K562 (cell line): ENCODE data around the gene RABL3. TPM values are rescaled to one million over a fixed set of nuclear protein-coding genes. Genes with fewer than 3 reads are reported as not detected.

ENCODE experiments used
- AFF4 ChIP-seq: sonication (generic); formaldehyde crosslinking; IDR thresholded peaks from 2 replicates; pipeline ENCODE4 v1.8.0; 2023; ENCODE audit warnings: mild to moderate bottlenecking, missing genetic modification reagents
- BRF2 ChIP-seq: IDR thresholded peaks from 3 replicates; pipeline ENCODE4 v1.6.1; 2011; ENCODE audit warnings: borderline replicate concordance, mild to moderate bottlenecking; ENCODE audit not compliant: insufficient read length, insufficient read depth
- CREB3 ChIP-seq: fragments of 450-650 bp; conservative IDR thresholded peaks from 2 replicates; pipeline ENCODE4 v1.6.1; 2016; ENCODE audit warnings: missing genetic modification characterization, low read depth, mild to moderate bottlenecking, missing compliant biosample characterization, moderate library complexity
- CREB5 ChIP-seq: fragments of 250-450 bp; sonication (Bioruptor Pico); IDR thresholded peaks from 2 replicates; pipeline ENCODE4 v1.5.0; 2020; ENCODE audit warnings: mild to moderate bottlenecking
- EP300 ChIP-seq: IDR thresholded peaks from 2 replicates; pipeline ENCODE4 v1.6.1; 2012; ENCODE audit warnings: low read length, improper control_type of control experiment
- HOMEZ ChIP-seq: fragments of 250-450 bp; sonication (Bioruptor Pico); IDR thresholded peaks from 2 replicates; pipeline ENCODE4 v1.4.0; 2020; ENCODE audit warnings: mild to moderate bottlenecking, moderate library complexity
- RCOR1 ChIP-seq, 2 experiments: IDR thresholded peaks; 2 replicates each; pipeline ENCODE4 v1.6.1; 2012; ENCODE audit warnings: low read depth in 2 of 2, low read length in 2 of 2, borderline replicate concordance in 1 of 2, improper control_type of control experiment in 1 of 2
- STAT6 ChIP-seq: sonication (generic); formaldehyde crosslinking; IDR thresholded peaks from 2 replicates; pipeline ENCODE4 v1.8.1; 2023; ENCODE audit warnings: mild to moderate bottlenecking, missing genetic modification reagents
- TEAD4 ChIP-seq, 2 experiments: sonication (generic) in 1 of 2; formaldehyde crosslinking in 1 of 2; IDR thresholded peaks; 2 replicates each; pipeline versions ENCODE4 v1.6.1 to v1.8.0; 2012 to 2022; ENCODE audit warnings: borderline replicate concordance in 1 of 2, inconsistent platforms in 1 of 2, low read length in 1 of 2, mild to moderate bottlenecking in 1 of 2, missing genetic modification reagents in 1 of 2
- XRCC4 ChIP-seq: IDR thresholded peaks from one replicate; pipeline ENCODE4 v1.6.1; 2011; ENCODE audit not compliant: insufficient read depth, insufficient read length; ENCODE audit errors: extremely low read depth
- ZKSCAN8 ChIP-seq: fragments of 200-800 bp; sonication (Bioruptor generic); IDR thresholded peaks from 2 replicates; pipeline ENCODE4 v1.6.1; 2016; ENCODE audit warnings: missing genetic modification characterization, missing compliant biosample characterization
- ZNF140 ChIP-seq: fragments of 250-450 bp; sonication (Bioruptor Pico); IDR thresholded peaks from 2 replicates; pipeline ENCODE4 v1.8.0; 2021; ENCODE audit warnings: moderate library complexity, mild to moderate bottlenecking, inconsistent platforms
- ZNF778 ChIP-seq: fragments of 450-650 bp; formaldehyde crosslinking; IDR thresholded peaks from 2 replicates; pipeline ENCODE4 v1.4.0; 2020; ENCODE audit warnings: mild to moderate bottlenecking, moderate library complexity
- polyA plus RNA-seq, 8 experiments: library from polyadenylated mRNA; depleted of rRNA in 4 of 8; stranded (reverse) in 5 of 8; unstranded in 3 of 8; fragments of >200 nt; fragmentation: Nextera tagmentation in 2 of 8; fragmentation: Illumina TruSeq in 1 of 8; extraction: Ambion mirVana in 2 of 8; extraction: Trizol in 1 of 8; gene quantifications; 2 replicates each; pipeline versions ENCODE4 v1.2.1 to v1.2.3, GENCODE V29; 2011 to 2014; ENCODE audit warnings: inconsistent platforms in 1 of 8, missing spikeins in 1 of 8
- total RNA-seq, 7 experiments: library from RNA; depleted of rRNA in 6 of 7; stranded (reverse); fragments of >200 nt in 6 of 7; fragmentation: Illumina TruSeq in 2 of 7; extraction: Trizol in 2 of 7; gene quantifications; 2 replicates each; pipeline versions ENCODE4 v1.2.1 to v1.2.3, GENCODE V29; 2011 to 2021; ENCODE audit warnings: low replicate concordance in 1 of 7

Gene RABL3
- total and polyA plus RNA-seq, 9 of the 15 experiments (the other 6 are each of a cell fraction or from before 2014, with no cell fraction given) = 6.5 to 30.7 (median 12.3) TPM

- TF ChIP-seq AFF4 (CRISPR knock-in tag) (no peak), CREB5 (CRISPR knock-in tag) (no peak), STAT6 (no peak), RCOR1 (IDR thresholded peaks at IDR 0.05; ENCODE audit: borderline replicate concordance in 1 of 2, low read depth in 2 of 2, low read length in 2 of 2) (no peak), TEAD4 (IDR thresholded peaks at IDR 0.05; ENCODE audit: low read length) (no peak), TEAD4 (CRISPR knock-in tag; IDR thresholded peaks at IDR 0.05; ENCODE audit: borderline replicate concordance) (no peak), XRCC4 (no peak), BRF2 (no peak), CREB3 (no peak), ZNF140 (CRISPR knock-in tag) (no peak), EP300 (no peak), ZNF778 (no peak), ZKSCAN8 (CRISPR knock-in tag) (no peak), HOMEZ (CRISPR knock-in tag) (no peak)
These were observed at the start of gene RABL3, which contains the start of gene GTF2E1 (continued) for GRCh38 chr3:120742198-120742848.
